GM12892 (cell line): Measurements from ENCODE around the gene NHLRC2.

ENCODE experiments used
- DNase-seq: peaks from one replicate; pipeline ENCODE4 v3.0.0; 2011; ENCODE audit not compliant: insufficient read length
- FAIRE-seq: peaks from 2 replicates; lab custom pipeline; 2011; peaks lifted over from hg19 to GRCh38; lab: Jason Lieb, UNC
- POLR2A ChIP-seq: IDR thresholded peaks from 2 replicates; pipeline ENCODE4 v1.6.1; 2011; ENCODE audit warnings: low read depth, low read length, control low read depth
- POLR2AphosphoS5 ChIP-seq: IDR thresholded peaks from 2 replicates; pipeline ENCODE4 v1.6.1; 2011; ENCODE audit warnings: low read depth, low read length, control low read depth
- TAF1 ChIP-seq: IDR thresholded peaks from 2 replicates; pipeline ENCODE4 v1.6.1; 2011; ENCODE audit warnings: low read depth, mild to moderate bottlenecking, control low read depth, low read length, borderline replicate concordance

The NHLRC2 gene

GRCh38 chr10:113846036-113846435, 8.4 kb upstream of the NHLRC2 start:
- TF ChIP-seq TAF1: no peak
- TF ChIP-seq POLR2A: no peak
- FAIRE-seq (no peak), DNase-seq (no peak)

DNA sequence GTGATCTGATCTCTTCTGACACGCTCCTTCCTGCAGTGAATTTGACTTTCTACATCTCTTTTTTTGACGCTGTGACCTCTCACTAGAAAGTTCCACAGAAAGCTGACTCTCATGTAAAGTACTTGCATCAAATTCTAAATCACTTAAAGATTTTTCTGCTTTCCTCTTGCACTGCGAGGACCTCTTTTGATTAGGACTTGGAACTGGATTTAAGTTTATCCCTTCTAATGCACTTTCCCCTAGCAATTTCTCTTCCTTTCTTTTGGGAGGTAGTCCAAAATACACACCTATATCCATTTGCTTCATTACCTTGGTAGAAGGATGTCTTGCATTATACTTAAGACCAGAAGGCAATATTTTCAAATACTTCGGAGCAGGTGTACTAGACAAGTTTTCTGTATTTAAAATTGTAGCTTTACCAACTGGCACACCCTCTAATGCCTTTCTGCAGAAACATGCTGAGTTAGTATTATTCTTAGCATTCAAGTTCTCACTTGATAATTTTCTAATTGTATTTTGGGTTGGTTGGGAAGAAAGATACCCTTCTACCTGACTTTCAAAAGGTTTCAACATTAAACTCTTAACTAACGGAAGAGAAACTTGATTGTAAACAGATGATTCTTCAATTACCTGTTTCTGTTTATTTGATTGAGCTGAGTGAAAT, 5.2 kb upstream of the NHLRC2 start:
- DNase-seq (no peak), FAIRE-seq (peak; percentile 5)
- TF ChIP-seq TAF1 (no peak), POLR2A (no peak), POLR2AphosphoS5 (no peak)

- no peak for DNase-seq
- no peak for TF ChIP-seq TAF1
- no peak for TF ChIP-seq POLR2AphosphoS5
- peak; percentile 44 for FAIRE-seq
Measured at GRCh38 chr10:113849946-113850345, 4.5 kb upstream of the NHLRC2 start.

GRCh38 chr10:113853578-113854012, 866 bp upstream of the NHLRC2 start:
- FAIRE-seq (peak; percentile 76), DNase-seq (no peak)
- TF ChIP-seq POLR2AphosphoS5: no peak
- TF ChIP-seq TAF1: no peak
- no peak for TF ChIP-seq POLR2A

GRCh38 chr10:113854761-113855588, 514 bp downstream of the NHLRC2 start:
- peak; percentile 38 for DNase-seq
- peak; percentile 90 for TF ChIP-seq POLR2A
- peak; percentile 82 for TF ChIP-seq POLR2AphosphoS5
- TF ChIP-seq TAF1: peak; percentile 23; the same call in 1 of the 2 replicates
- peak; percentile 93 for FAIRE-seq

DNA sequence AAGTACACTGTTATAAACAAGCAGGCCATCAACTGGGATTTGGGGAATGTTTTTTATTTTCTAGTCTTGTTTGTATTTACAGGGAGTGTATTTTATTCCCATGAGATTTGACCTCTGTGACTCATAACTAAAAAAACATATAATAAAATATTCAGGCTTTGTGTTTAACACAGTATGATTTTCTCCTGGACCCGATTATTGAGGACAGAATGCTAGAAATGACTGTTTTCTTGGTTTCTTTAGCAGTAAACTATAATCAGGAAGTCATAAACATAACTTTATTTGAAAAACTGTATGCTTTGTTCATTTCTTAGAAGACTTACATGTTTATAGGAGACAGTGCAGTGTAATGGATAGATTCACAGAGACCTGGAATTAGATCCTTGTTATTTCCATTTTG, 2.1 kb downstream of the NHLRC2 start:
- no peak for TF ChIP-seq POLR2A
- no peak for TF ChIP-seq POLR2AphosphoS5
- no peak for TF ChIP-seq TAF1
- FAIRE-seq: no peak
- no peak for DNase-seq

DNA sequence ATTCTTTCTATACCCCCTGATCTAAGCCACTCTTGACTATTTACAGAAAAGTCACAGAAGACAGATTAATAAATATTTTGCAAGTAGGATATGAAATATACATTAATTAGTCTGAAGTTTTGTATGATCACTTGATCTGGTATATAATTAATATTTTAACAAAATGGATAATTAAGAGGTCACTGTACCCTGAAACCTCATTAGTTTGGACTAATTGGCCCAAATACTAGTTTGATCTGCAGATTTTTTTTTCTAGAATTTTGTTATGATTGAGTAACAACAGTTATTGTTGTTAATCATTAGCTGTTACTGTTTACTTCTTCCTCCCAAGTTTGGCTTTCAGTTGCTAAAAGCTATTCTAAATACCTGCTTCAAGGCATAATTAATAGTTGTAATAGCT, 2.7 kb downstream of the NHLRC2 start:
- TF ChIP-seq POLR2AphosphoS5: no peak
- TF ChIP-seq POLR2A: no peak
- no peak for TF ChIP-seq TAF1
- no peak for DNase-seq
- peak; percentile 69 for FAIRE-seq

- peak; percentile 9 for FAIRE-seq
- no peak for DNase-seq
- TF ChIP-seq POLR2A: no peak
- no peak for TF ChIP-seq POLR2AphosphoS5
- no peak for TF ChIP-seq TAF1
Measured at GRCh38 chr10:113858541-113858940, 4.1 kb downstream of the NHLRC2 start.

DNA sequence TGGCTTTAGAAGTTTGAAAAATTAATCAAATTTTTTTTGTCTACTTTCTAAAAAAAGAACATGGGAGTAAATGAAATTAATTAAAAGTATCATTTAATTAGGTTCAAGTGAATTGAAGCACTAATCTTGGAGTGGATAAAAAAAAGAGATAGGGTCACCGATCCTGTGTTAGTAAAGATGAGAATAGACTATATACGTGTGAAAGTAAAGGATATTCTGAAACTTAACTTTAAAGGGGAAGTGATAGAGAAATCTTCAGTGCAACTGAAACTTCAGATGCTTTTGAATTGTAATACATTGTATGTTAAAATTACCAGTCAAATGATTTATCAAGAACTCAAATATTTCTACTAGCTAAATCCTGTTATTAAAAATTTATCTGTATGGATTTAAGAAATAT, 4.8 kb downstream of the NHLRC2 start:
- DNase-seq (no peak), FAIRE-seq (peak; percentile 21)
- TF ChIP-seq TAF1 (no peak), POLR2A (no peak), POLR2AphosphoS5 (no peak)

- TF ChIP-seq POLR2AphosphoS5 (no peak), POLR2A (no peak), TAF1 (no peak)
- FAIRE-seq (no peak), DNase-seq (no peak)
Measured at GRCh38 chr10:113865901-113866300, 11.4 kb downstream of the NHLRC2 start.

DNA sequence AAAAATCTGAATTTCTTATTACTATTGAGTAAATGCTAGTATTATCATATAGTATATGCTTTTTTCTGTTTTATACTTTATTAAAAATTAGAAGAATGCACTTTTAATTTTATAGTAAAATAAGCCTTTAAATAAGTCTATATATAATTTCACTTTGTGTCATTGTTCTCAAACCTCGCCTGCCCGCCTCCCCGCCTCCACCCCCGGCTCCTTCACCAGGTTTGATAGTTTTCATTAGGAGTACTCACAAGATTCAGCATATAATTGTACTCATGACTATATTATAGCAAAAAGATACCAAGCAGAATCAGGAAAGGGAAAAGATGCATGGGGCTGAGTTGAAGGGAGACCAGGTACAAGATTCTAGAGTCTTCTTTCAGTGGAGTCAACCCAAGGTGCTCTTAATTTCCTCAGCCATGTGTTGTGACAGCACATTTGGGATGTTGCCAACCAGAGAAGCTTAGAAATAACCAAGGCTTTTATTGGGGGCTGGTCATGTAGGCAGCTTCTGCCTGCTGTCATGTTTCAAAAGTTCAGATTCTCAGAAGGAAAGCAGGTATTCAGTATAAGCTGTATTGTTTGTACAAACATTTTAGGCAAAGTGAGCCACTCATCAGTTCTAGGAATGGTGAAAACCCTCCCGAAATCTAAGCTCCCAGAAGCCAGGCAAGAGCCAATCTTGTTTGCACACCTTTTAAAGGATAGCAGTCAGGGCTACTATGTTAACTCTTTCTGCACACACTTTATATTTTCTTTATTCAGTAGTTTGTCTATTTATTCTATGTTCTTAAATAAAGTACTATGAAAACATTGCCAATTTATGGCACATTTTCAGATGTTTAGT, 12.3 kb downstream of the NHLRC2 start:
- no peak for DNase-seq
- FAIRE-seq: no peak
- TF ChIP-seq POLR2AphosphoS5 (no peak), POLR2A (no peak), TAF1 (no peak)
